GM12874 (cell line): ENCODE data around the gene ZFYVE28.

Experiments used
- CTCF ChIP-seq: IDR thresholded peaks from 2 replicates; pipeline ENCODE4 v1.5.1; 2011; ENCODE audit warnings: low read depth, mild to moderate bottlenecking, control low read depth, low read length, moderate library complexity; ENCODE audit not compliant: insufficient read depth

ZFYVE28 gene

GRCh38 chr4:2372488-2373030, 45.9 kb downstream of the ZFYVE28 start:
- no peak for TF ChIP-seq CTCF

GRCh38 chr4:2371765-2372487, 46.5 kb downstream of the ZFYVE28 start:
- TF ChIP-seq CTCF, result no peak

GRCh38 chr4:2370597-2371320, 47.7 kb downstream of the ZFYVE28 start:
- no peak for TF ChIP-seq CTCF

- no peak for TF ChIP-seq CTCF
These were observed 49.6 kb downstream of the ZFYVE28 start for GRCh38 chr4:2368746-2369437.

- TF ChIP-seq CTCF, result no peak
These were observed 50.8 kb downstream of the ZFYVE28 start for GRCh38 chr4:2367626-2368025.

GRCh38 chr4:2366252-2367192, 51.9 kb downstream of the ZFYVE28 start:
- no peak for TF ChIP-seq CTCF

GRCh38 chr4:2365913-2366210, 52.6 kb downstream of the ZFYVE28 start:
- no peak for TF ChIP-seq CTCF
